H9 (cell line): ENCODE data around the gene PXT1. TPM values are rescaled to one million over a fixed set of nuclear protein-coding genes. Genes with fewer than 3 reads are reported as not detected.

Experiments used
- DNase-seq: peaks from one replicate; pipeline ENCODE4 v3.0.0-alpha.2; 2017
- H2AFZ ChIP-seq: one replicate; pipeline ENCODE4 v1.6.1; 2013; ENCODE audit warnings: mild to moderate bottlenecking, low read length, control low read depth, moderate library complexity
- H2AK5ac ChIP-seq: 2 replicates; pipeline ENCODE4 v1.6.1; 2013; ENCODE audit warnings: low read length, control low read depth, mixed read lengths; ENCODE audit not compliant: insufficient read length
- H2BK120ac ChIP-seq: one replicate; pipeline ENCODE4 v1.6.1; 2013; ENCODE audit warnings: low read depth, mild to moderate bottlenecking, low read length, control low read depth, inconsistent platforms; ENCODE audit not compliant: poor library complexity, severe bottlenecking
- H2BK12ac ChIP-seq: 2 replicates; pipeline ENCODE4 v1.6.1; 2013; ENCODE audit warnings: low read length, control low read depth, mixed read lengths, low read depth; ENCODE audit not compliant: insufficient read length
- H2BK15ac ChIP-seq: 2 replicates; pipeline ENCODE4 v1.6.1; 2013; ENCODE audit warnings: low read depth, low read length, control low read depth
- H2BK20ac ChIP-seq: one replicate; pipeline ENCODE4 v1.6.1; 2013; ENCODE audit warnings: low read depth, mild to moderate bottlenecking, low read length, control low read depth, inconsistent platforms; ENCODE audit not compliant: poor library complexity, severe bottlenecking
- H2BK5ac ChIP-seq: 2 replicates; pipeline ENCODE4 v1.6.1; 2013; ENCODE audit warnings: low read length, control low read depth, mixed read lengths; ENCODE audit not compliant: insufficient read length
- H3K14ac ChIP-seq: 2 replicates; pipeline ENCODE4 v1.6.1; 2013; ENCODE audit warnings: low read length, control low read depth; ENCODE audit not compliant: insufficient read depth
- H3K18ac ChIP-seq: 2 replicates; pipeline ENCODE4 v1.6.1; 2013; ENCODE audit warnings: low read depth, mild to moderate bottlenecking, mixed read lengths, low read length, control low read depth; ENCODE audit not compliant: insufficient read length
- H3K23ac ChIP-seq: 2 replicates; pipeline ENCODE4 v1.6.1; 2013; ENCODE audit warnings: low read length, control low read depth, mixed read lengths, low read depth; ENCODE audit not compliant: insufficient read length
- H3K23me2 ChIP-seq: 2 replicates; pipeline ENCODE4 v1.6.1; 2013; ENCODE audit warnings: low read depth, mild to moderate bottlenecking, mixed read lengths, low read length, control low read depth; ENCODE audit not compliant: insufficient read length, poor library complexity, severe bottlenecking
- H3K27ac ChIP-seq: 2 replicates; pipeline ENCODE4 v1.5.1; 2013; ENCODE audit warnings: low read length, control low read depth, mixed read lengths, low read depth; ENCODE audit not compliant: insufficient read length
- H3K27me3 ChIP-seq: 2 replicates; pipeline ENCODE4 v1.6.1; 2013; ENCODE audit warnings: low read length, control low read depth, inconsistent platforms; ENCODE audit not compliant: insufficient read depth
- H3K4ac ChIP-seq: 2 replicates; pipeline ENCODE4 v1.6.1; 2013; ENCODE audit warnings: low read depth, mild to moderate bottlenecking, control low read depth, inconsistent platforms, low read length, moderate library complexity
- H3K4me1 ChIP-seq: 2 replicates; pipeline ENCODE4 v1.6.1; 2013; ENCODE audit warnings: low read length, control low read depth, inconsistent platforms; ENCODE audit not compliant: insufficient read depth
- H3K4me2 ChIP-seq: 2 replicates; pipeline ENCODE4 v1.6.1; 2013; ENCODE audit warnings: low read length, control low read depth, mixed read lengths; ENCODE audit not compliant: insufficient read length, insufficient read depth
- H3K56ac ChIP-seq: 2 replicates; pipeline ENCODE4 v1.6.1; 2013; ENCODE audit warnings: low read depth, mild to moderate bottlenecking, mixed read lengths, low read length, control low read depth; ENCODE audit not compliant: insufficient read length
- H3K79me1 ChIP-seq: 2 replicates; pipeline ENCODE4 v1.6.1; 2013; ENCODE audit warnings: low read depth, mild to moderate bottlenecking, moderate library complexity, low read length, control low read depth, inconsistent platforms; ENCODE audit not compliant: insufficient read depth, poor library complexity, severe bottlenecking
- H3K79me2 ChIP-seq: 2 replicates; pipeline ENCODE4 v1.6.1; 2013; ENCODE audit warnings: low read length, control low read depth, inconsistent platforms; ENCODE audit not compliant: insufficient read depth
- H3K9ac ChIP-seq: 2 replicates; pipeline ENCODE4 v1.6.1; 2013; ENCODE audit warnings: low read length, control low read depth, mixed read lengths; ENCODE audit not compliant: insufficient read length; ENCODE audit errors: extremely low read depth
- H3K9me3 ChIP-seq: one replicate; pipeline ENCODE4 v1.6.1; 2013; ENCODE audit warnings: low read depth, low read length, inconsistent platforms; ENCODE audit not compliant: control insufficient read depth
- H3T11ph ChIP-seq: one replicate; pipeline ENCODE4 v1.6.1; 2013; ENCODE audit warnings: mild to moderate bottlenecking, low read length, control low read depth, inconsistent platforms
- H4K20me1 ChIP-seq: one replicate; pipeline ENCODE4 v1.6.1; 2013; ENCODE audit not compliant: control insufficient read depth, insufficient read length, insufficient read depth
- H4K5ac ChIP-seq: 2 replicates; pipeline ENCODE4 v1.6.1; 2013; ENCODE audit warnings: low read depth, mild to moderate bottlenecking, mixed read lengths, low read length, control low read depth; ENCODE audit not compliant: insufficient read length
- H4K8ac ChIP-seq: replicated peaks from 2 replicates; pipeline ENCODE4 v1.6.1; 2013; ENCODE audit warnings: low read length, control low read depth, mixed read lengths, low read depth; ENCODE audit not compliant: insufficient read length
- H4K91ac ChIP-seq: 2 replicates; pipeline ENCODE4 v1.6.1; 2013; ENCODE audit warnings: low read depth, mild to moderate bottlenecking, moderate library complexity, mixed read lengths, low read length, control low read depth; ENCODE audit not compliant: insufficient read length
- H3K27ac Mint-ChIP-seq, 3 experiments: 2 replicates in 2 of 3; 3 replicates in 1 of 3; pipeline ENCODE4 v1.8.0; 2020 to 2021; ENCODE audit warnings: mixed read lengths in 3 of 3, mild to moderate bottlenecking in 1 of 3, moderate library complexity in 1 of 3
- H3K27me3 Mint-ChIP-seq: 2 replicates; pipeline ENCODE4 v1.8.0; 2021; ENCODE audit warnings: low read depth, mild to moderate bottlenecking, moderate library complexity, mixed read lengths
- H3K36me3 Mint-ChIP-seq, 3 experiments: 2 replicates in 2 of 3; 3 replicates in 1 of 3; pipeline ENCODE4 v1.8.0; 2020 to 2021; ENCODE audit warnings: low read depth in 3 of 3, mixed read lengths in 3 of 3; ENCODE audit not compliant: insufficient read depth in 1 of 3
- H3K4me1 Mint-ChIP-seq, 2 experiments: 2 replicates each; pipeline ENCODE4 v1.8.0; 2020; ENCODE audit warnings: mixed read lengths in 2 of 2
- H3K4me3 Mint-ChIP-seq, 2 experiments: 2 replicates in 1 of 2; 3 replicates in 1 of 2; pipeline ENCODE4 v1.8.0; 2020 to 2021; ENCODE audit warnings: mild to moderate bottlenecking in 2 of 2, mixed read lengths in 2 of 2, moderate library complexity in 1 of 2
- H3K9me3 Mint-ChIP-seq, 2 experiments: 2 replicates in 1 of 2; 3 replicates in 1 of 2; pipeline ENCODE4 v1.8.0; 2020; ENCODE audit warnings: mild to moderate bottlenecking in 2 of 2, mixed read lengths in 2 of 2, moderate library complexity in 1 of 2
- total RNA-seq: library from RNA; stranded (reverse); gene quantifications from 2 replicates; pipeline ENCODE4 v1.2.1, GENCODE V29; 2021
- TF ChIP-seq, protein P1 (sequence below): fragments of 200-600 bp; sonication (generic); conservative IDR thresholded peaks from 3 replicates; pipeline ENCODE4 v1.8.0; 2021; ENCODE audit warnings: antibody characterized with exemption, mild to moderate bottlenecking

The PXT1 gene
- total RNA-seq, 1 experiment from 2014 or later: not detected

GRCh38 chr6:36445621-36446020 lies 3.0 kb upstream of the PXT1 start:
- no peak overlapping the region for H2BK15ac ChIP-seq
- peaks cover 26% of the 10 kb centered on the region in 2 experiments for H3K4me1 Mint-ChIP-seq
- H3K27me3 Mint-ChIP-seq: no peaks in the 10 kb centered on the region
- H2BK12ac ChIP-seq: no peak overlapping the region
- no peak overlapping the region for H2BK120ac ChIP-seq
- no peak overlapping the region for H3K4me3 Mint-ChIP-seq
- H3K79me2 ChIP-seq: peaks cover 13% of the 10 kb centered on the region; the same call in 1 of the 2 replicates
- H3K9ac ChIP-seq: no peak overlapping the region
- no peak overlapping the region for H3K27ac ChIP-seq
- H3K18ac ChIP-seq: no peak overlapping the region
- no peaks in the 10 kb centered on the region for H3K27me3 ChIP-seq
- no peak overlapping the region for H3K23ac ChIP-seq
- no peak overlapping the region for H2AK5ac ChIP-seq
- no peak overlapping the region for H3K56ac ChIP-seq
- H2BK5ac ChIP-seq: no peak overlapping the region
- H3K4me1 ChIP-seq: no peaks in the 10 kb centered on the region
- peaks cover 15 to 17% (median 16%) of the 10 kb centered on the region in 3 experiments for H3K36me3 Mint-ChIP-seq
- no peak for DNase-seq
- H3K27ac Mint-ChIP-seq: no peak overlapping the region
- H2AFZ ChIP-seq: no peak overlapping the region
- no peak overlapping the region for H4K8ac ChIP-seq
- H4K20me1 ChIP-seq: no peaks in the 10 kb centered on the region
- H2BK20ac ChIP-seq: no peak overlapping the region
- peaks cover 0 to 7% of the 10 kb centered on the region in 2 experiments; a peak in 2 of 5 replicates for H3K9me3 Mint-ChIP-seq
- H4K5ac ChIP-seq: no peak overlapping the region
- TF ChIP-seq, protein P1, sequence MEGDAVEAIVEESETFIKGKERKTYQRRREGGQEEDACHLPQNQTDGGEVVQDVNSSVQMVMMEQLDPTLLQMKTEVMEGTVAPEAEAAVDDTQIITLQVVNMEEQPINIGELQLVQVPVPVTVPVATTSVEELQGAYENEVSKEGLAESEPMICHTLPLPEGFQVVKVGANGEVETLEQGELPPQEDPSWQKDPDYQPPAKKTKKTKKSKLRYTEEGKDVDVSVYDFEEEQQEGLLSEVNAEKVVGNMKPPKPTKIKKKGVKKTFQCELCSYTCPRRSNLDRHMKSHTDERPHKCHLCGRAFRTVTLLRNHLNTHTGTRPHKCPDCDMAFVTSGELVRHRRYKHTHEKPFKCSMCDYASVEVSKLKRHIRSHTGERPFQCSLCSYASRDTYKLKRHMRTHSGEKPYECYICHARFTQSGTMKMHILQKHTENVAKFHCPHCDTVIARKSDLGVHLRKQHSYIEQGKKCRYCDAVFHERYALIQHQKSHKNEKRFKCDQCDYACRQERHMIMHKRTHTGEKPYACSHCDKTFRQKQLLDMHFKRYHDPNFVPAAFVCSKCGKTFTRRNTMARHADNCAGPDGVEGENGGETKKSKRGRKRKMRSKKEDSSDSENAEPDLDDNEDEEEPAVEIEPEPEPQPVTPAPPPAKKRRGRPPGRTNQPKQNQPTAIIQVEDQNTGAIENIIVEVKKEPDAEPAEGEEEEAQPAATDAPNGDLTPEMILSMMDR: no peak
- H4K91ac ChIP-seq: no peak overlapping the region
- H3K9me3 ChIP-seq: no peaks in the 10 kb centered on the region
- H3K23me2 ChIP-seq: peaks cover 9% of the 10 kb centered on the region
- peaks cover 2% of the 10 kb centered on the region for H3K79me1 ChIP-seq
- no peak overlapping the region for H3K4me2 ChIP-seq
- H3K14ac ChIP-seq: no peak overlapping the region
- no peak overlapping the region for H3T11ph ChIP-seq
- H3K4ac ChIP-seq: no peak overlapping the region
